Peyer's patch (tissue), 4 donors: ENCODE measurements around the gene C1QTNF2. TPM values are rescaled to one million over a fixed set of nuclear protein-coding genes. Genes with fewer than 3 reads are reported as not detected.
A peak's percentile ranks its signal among the peaks of the same experiment; 100 is the strongest.

Experiments
- DNase-seq, 3 donors: peaks; one replicate each; pipeline ENCODE4 v3.0.0-alpha.2; 2017 to 2019
- H3K27ac ChIP-seq, 4 donors: fragments of 200-600 bp; sonication (generic); one replicate each; pipeline ENCODE4 v1.5.1; 2016 to 2019
- H3K27me3 ChIP-seq, 2 donors: fragments of 200-600 bp; sonication (generic); one replicate each; pipeline ENCODE4 v1.5.1; 2019
- H3K36me3 ChIP-seq, 3 donors: fragments of 200-600 bp; sonication (generic); one replicate each; pipeline ENCODE4 v1.5.1; 2016 to 2019
- H3K4me1 ChIP-seq, 4 donors: fragments of 200-600 bp; sonication (generic); one replicate each; pipeline ENCODE4 v1.5.1; 2016 to 2019
- H3K4me3 ChIP-seq, 4 donors: fragments of 200-600 bp; sonication (generic); 1 replicate in 3 of 4; 2 replicates in 1 of 4; pipeline ENCODE4 v1.5.1; 2016 to 2019; ENCODE audit warnings: mild to moderate bottlenecking in 1 of 4
- H3K9me3 ChIP-seq, 4 donors: fragments of 200-600 bp; sonication (generic); one replicate each; pipeline ENCODE4 v1.5.1; 2016 to 2019; ENCODE audit warnings: mild to moderate bottlenecking in 1 of 4
- POLR2A ChIP-seq, 2 donors: fragments of 450-650 bp; IDR thresholded peaks; one replicate each; pipeline ENCODE4 v1.5.1; 2017; ENCODE audit warnings: antibody characterized with exemption in 2 of 2, mild to moderate bottlenecking in 2 of 2, moderate library complexity in 2 of 2
- total RNA-seq, 4 donors: library from RNA; depleted of rRNA; stranded (reverse); fragments of >200 nt; gene quantifications; one replicate each; pipeline ENCODE4 v1.1.0, GENCODE V29; 2016
- TF ChIP-seq, protein P1 (sequence below), 6 experiments: fragments of 450-650 bp in 4 of 6; fragments of 200-600 bp in 2 of 6; sonication (generic) in 1 of 6; IDR thresholded peaks; one replicate each; pipeline ENCODE4 v1.5.1; 2017 to 2019; ENCODE audit warnings: antibody characterized with exemption in 6 of 6, mild to moderate bottlenecking in 3 of 6, moderate library complexity in 1 of 6

C1QTNF2 gene
- total RNA-seq, 4 donors from 2014 or later = 0.54 to 2.8 (median 0.88) TPM; not detected in 1

DNA sequence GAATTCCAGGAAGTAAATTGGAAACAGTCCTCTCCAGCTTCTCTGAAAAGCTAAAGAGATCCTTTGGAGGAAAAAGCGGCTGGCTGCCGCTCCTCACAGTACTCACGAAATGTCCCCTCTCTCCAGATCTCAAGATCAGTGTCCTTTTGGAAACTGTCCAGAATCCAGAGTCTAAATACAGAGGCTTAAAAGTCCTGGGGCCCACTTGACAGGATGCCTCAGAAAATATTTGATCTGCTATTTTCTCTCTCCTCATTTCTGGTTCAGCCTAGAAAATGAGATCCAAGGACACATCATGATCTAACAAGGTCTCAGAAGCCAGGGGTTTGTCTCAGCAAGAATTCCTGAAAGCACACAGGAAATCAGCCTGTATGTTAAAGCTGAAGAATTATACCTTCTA lies 7.2 kb downstream of the C1QTNF2 start:
- Histone ChIP-seq H3K36me3 (no peaks in the 10 kb centered on the region), H3K9me3 (no peaks in the 10 kb centered on the region), H3K4me1 (peaks cover 0 to 17% (median 0%) of the 10 kb centered on the region in 4 donors), H3K27ac (peak overlapping the region in 3 of 4 donors; percentile 30 to 70 (median 48)), H3K4me3 (no peak overlapping the region), H3K27me3 (no peaks in the 10 kb centered on the region)
- TF ChIP-seq, protein P1, sequence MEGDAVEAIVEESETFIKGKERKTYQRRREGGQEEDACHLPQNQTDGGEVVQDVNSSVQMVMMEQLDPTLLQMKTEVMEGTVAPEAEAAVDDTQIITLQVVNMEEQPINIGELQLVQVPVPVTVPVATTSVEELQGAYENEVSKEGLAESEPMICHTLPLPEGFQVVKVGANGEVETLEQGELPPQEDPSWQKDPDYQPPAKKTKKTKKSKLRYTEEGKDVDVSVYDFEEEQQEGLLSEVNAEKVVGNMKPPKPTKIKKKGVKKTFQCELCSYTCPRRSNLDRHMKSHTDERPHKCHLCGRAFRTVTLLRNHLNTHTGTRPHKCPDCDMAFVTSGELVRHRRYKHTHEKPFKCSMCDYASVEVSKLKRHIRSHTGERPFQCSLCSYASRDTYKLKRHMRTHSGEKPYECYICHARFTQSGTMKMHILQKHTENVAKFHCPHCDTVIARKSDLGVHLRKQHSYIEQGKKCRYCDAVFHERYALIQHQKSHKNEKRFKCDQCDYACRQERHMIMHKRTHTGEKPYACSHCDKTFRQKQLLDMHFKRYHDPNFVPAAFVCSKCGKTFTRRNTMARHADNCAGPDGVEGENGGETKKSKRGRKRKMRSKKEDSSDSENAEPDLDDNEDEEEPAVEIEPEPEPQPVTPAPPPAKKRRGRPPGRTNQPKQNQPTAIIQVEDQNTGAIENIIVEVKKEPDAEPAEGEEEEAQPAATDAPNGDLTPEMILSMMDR (IDR thresholded peaks at IDR 0.05) = no peak
- no peak for DNase-seq

DNA sequence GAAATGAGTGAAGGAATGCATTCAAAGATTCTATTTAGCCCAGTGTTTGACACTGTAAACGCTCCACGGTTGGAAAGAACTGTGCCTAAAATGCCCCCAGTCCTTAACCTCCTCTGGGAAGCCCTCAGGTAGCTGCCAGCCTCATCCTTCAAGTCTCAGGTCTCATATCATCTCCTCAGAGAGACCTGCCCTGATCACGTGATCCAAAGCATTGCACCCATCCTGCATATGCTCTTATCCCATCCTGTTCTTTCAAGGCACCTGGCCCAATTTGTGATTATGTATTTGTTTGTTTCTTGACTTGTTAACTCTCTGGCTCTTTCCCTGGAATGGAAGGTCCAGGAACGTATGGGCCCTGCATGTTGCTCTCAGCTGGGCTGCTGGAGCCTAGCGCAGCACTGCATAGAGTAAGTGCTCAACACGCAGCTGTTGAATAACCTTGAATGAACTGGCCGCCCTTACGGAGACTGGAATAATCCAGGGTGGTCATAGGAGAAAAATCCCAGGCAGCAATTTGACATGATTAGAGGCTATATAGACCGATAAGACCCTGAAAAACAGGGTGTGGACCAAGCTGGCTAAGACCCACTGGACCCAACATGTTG lies 8.7 kb downstream of the C1QTNF2 start:
- DNase-seq = no peak
- H3K27me3 ChIP-seq = no peaks in the 10 kb centered on the region
- peak overlapping the region in 1 of 4 donors; percentile 70 for H3K27ac ChIP-seq
- no peak for TF ChIP-seq POLR2A (IDR thresholded peaks at IDR 0.05)
- TF ChIP-seq, protein P1 (IDR thresholded peaks at IDR 0.05) = no peak
- no peak overlapping the region for H3K4me3 ChIP-seq
- no peaks in the 10 kb centered on the region for H3K9me3 ChIP-seq
- no peaks in the 10 kb centered on the region for H3K36me3 ChIP-seq
- peaks cover 0 to 23% (median 0%) of the 10 kb centered on the region in 4 donors for H3K4me1 ChIP-seq

DNA sequence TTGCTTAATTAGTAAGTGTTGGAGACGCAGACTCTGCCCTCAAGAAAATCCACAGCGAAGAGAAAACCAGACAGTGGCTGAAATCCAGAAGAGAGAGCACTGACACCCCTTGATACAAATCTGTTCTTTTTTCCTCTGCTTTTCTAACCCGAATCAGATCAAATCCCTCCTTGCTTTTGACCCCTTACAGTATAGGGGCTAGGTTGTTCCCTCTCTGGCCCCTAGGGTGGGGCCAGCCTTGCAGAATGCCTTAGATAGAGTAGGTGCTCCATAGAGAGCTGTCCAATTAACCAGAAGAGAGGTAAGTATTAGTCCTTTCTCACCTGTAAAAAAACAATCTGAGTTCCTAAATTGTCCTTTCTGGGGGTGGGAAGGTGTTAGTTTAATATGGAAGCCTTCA lies 10.1 kb downstream of the C1QTNF2 start:
- TF ChIP-seq, protein P1 (IDR thresholded peaks at IDR 0.05) = no peak
- no peak for TF ChIP-seq POLR2A (IDR thresholded peaks at IDR 0.05)
- no peak overlapping the region for H3K27ac ChIP-seq

DNA sequence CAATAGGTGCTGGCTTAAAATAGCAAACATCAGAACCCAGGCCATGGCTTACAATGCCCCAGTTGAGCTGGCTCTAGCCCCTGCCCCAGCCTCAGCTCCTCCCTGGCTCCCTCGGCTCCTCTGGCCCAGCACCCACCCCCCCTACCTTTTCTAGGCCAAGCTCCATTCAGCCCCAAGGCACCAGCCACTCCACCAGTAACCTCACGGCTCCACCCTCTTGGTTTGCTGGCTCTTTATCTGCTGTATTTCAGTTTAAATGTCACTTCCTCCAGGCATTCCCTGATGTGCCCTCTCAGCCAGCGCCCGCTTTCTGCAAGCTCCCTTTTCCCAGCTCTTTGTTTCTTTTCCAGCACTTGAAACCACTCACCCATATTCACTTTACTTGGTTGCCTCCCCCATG lies 10.6 kb downstream of the C1QTNF2 start:
- no peak for DNase-seq
- Histone ChIP-seq H3K36me3 (no peaks in the 10 kb centered on the region), H3K27ac (no peak overlapping the region), H3K9me3 (no peaks in the 10 kb centered on the region), H3K4me3 (no peak overlapping the region), H3K4me1 (peaks cover 0 to 27% (median 0%) of the 10 kb centered on the region in 4 donors), H3K27me3 (no peaks in the 10 kb centered on the region)
- TF ChIP-seq, protein P1 (IDR thresholded peaks at IDR 0.05) = no peak
- TF ChIP-seq POLR2A (IDR thresholded peaks at IDR 0.05) = no peak

More for the DNA sequence above, 10.1 kb downstream of the C1QTNF2 start:
- no peaks in the 10 kb centered on the region for H3K9me3 ChIP-seq
- DNase-seq = no peak
- H3K4me1 ChIP-seq = peaks cover 0 to 27% (median 0%) of the 10 kb centered on the region in 4 donors
- no peak overlapping the region for H3K4me3 ChIP-seq
- H3K36me3 ChIP-seq = no peaks in the 10 kb centered on the region
- H3K27me3 ChIP-seq = no peaks in the 10 kb centered on the region

DNA sequence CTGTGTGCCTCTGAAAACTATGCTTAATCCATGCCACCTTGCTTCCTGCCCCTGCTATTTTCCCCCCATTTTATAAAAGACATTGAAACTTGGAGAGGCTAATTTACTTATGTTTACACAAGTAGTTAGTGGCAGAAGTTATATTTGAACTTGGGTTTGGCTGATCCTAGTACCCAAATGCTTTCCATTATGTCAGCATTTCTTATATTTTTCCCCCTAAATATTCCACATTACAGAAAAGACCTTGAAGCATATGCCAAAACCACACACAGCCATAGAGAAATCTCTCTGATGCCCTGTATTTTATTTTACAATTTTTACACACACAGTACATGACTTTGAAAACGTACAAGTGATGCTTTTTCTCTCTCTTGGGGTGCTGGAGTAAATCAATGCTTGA lies 11.2 kb downstream of the C1QTNF2 start:
- H3K4me3 ChIP-seq = no peak overlapping the region
- no peak for DNase-seq
- no peaks in the 10 kb centered on the region for H3K27me3 ChIP-seq
- H3K36me3 ChIP-seq = no peaks in the 10 kb centered on the region
- no peak overlapping the region for H3K27ac ChIP-seq
- H3K4me1 ChIP-seq = peaks cover 0 to 27% (median 0%) of the 10 kb centered on the region in 4 donors
- H3K9me3 ChIP-seq = no peaks in the 10 kb centered on the region
- TF ChIP-seq POLR2A (IDR thresholded peaks at IDR 0.05) = no peak
- TF ChIP-seq, protein P1 (IDR thresholded peaks at IDR 0.05) = no peak
